ENCODE data around the gene SIM2.

Gene SIM2

DNA sequence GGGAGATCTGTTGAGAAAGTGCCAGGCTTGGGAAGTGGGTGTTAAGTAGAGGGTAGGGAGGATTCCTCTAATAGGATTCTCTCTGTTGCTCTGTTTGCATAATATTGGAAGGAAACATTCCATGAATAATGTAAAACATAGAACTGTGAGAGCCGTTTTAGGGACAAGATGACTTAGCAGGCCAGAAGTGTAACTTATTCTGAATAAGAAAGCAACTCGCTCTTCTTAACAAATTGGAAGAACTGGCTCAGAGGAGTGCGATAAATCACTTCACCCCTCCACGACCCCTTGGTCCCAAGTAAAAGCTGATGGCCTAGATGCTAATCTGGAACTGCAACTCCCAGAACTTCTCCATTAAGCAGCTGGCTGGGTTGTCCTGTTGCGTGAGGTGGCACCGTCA is 19.1 kb downstream of the SIM2 start:
- no peak for DNase-seq

DNA sequence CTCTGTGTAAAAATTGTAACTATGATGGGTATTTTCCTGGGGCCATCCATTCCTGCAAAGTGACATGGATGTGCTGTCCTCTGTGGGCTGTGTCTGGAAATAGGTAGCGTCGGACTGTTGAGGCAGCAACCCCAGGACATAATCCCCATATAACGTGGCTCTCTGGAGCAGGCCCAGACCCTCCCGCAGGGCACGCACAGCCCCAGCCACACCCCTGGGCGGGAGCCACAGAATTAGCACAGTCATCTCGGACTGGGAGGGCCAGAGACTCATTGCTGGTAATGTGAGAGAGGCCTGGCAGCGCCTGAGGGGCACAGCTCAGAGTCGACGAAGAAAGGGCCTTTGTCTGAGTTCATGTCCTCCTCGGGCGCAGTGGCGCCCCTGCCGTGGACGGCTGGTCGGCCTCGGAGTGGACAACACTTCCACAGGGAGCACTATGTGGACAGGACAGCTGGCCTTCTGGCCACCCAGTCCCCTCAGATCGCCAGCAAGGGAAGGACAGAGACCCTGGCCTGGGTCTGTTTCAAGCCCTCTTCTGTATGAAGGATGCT is 20.1 kb downstream of the SIM2 start:
- DNase-seq = no peak

DNA sequence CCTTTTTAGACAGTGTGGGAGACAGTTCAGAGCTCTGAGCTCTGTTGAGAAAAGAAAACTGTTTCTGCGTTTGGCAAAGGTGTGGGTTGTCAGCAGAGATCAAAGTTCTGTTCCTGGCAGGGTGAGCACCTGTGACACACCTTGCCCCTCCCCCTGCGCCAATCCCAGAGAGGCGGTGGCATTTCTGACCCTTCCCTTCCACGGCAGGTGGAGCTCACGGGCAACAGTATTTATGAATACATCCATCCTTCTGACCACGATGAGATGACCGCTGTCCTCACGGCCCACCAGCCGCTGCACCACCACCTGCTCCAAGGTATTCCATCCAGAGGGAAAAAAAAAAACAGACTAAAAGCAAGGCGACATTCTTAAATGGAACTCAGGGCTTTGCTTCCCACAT is 20.7 kb downstream of the SIM2 start:
- no peak for DNase-seq

DNA sequence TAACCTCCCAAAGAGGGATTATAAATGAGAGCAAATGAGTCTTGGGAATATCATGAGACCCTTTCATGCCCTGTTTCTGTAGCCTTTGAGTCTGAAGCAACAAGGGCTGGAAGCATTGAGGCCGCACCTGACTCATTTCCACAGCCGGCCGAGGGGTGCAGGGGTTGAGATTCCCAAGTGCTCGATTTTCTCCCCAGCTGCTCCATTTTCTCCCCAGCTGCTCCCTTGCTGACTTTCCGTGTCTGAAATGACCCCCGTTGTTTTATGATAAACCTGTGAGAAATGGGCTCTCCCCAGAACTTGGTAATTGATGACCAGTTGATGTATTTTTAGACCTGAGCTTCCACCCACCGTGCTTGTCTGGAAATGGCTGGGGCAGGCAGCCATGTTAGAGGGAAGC is 22.9 kb downstream of the SIM2 start:
- DNase-seq = no peak

DNA sequence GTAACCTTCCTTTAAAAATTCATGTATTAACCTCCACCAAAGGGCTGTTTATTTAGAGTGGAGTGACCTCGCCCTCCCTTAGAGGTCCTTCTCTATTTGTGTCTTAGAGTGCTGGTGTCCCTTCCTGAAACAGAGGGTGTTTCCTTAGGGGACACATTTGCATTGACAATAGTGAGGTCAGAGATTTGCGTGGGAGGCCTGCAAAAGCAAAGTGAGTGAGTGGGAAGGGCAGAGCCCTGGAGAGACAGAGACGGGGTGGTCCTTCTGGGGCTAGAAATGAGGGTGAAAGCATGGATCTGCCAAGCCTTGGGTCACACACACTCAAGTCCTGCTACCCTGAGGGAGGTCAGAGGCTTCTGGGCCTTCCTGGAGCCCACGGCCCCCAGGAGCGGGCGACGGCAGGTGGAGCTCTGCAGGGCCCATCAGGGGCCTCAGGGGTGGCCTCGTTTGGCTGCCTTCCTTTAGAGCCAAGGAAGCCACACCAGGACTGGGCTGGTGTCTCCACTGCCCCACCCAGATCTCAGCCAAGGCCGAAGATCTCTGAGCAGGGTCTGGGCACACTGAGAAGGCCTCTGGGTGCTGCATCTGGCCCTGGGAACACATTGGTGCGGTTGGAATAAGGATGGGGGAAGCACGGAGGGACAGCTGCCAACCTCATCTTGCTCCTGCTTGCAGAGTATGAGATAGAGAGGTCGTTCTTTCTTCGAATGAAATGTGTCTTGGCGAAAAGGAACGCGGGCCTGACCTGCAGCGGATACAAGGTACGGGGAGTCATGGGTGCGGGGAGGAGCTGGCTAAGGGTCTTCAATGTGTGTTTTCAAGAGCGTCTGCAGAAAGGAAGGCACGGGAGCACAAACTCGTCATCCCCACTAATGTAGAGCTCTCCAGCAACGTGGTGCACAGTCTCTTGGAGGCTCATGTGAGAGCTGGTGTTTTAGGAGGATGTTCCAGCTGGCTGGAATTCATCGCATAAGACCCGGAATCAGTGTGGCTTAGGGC is 23.8 kb downstream of the SIM2 start:
- no peak for DNase-seq

DNA sequence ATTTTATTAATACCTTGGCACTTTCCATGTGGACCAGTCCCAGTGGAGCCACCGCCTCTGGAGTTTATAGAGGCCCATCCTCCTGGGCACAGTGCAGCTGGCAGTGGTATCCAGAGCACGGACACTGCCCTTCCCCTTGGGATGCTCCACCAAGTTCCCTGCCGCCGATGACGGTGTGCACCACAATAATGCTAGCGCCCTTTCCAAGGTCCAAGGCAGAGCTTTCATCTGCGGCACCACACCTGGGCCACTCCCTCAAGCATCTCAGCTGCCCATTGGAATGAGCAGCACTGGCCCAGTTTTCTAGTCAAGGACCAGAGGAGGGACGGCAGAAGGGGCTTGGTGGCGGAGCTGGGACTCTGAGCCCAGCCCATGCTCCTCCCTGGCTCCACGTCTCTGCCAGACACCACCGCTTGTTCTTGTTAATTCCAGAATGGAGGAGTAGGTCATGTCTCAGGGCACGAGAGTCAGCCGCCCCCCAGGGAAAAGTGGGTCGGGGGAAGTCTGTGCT is 24.5 kb downstream of the SIM2 start:
- DNase-seq = no peak

DNA sequence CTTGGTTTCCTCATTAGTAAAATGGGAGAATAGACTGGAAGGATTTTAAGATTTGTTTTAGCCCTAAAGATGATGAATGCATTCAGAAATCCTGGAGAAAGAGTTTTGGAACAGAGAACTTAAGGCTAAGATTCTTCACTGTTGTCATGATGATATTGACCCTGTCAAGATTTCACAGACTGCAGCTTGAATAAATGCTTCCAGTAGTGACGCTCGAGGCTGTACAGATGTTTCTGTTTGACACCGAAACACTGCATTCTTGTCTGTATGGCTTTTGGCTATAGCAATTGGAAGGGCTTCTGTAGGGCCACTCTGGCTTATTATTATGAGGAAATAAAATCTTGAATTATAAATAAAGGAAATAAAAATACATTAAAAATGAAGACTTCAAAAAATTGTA is 25.7 kb downstream of the SIM2 start:
- DNase-seq = no peak

DNA sequence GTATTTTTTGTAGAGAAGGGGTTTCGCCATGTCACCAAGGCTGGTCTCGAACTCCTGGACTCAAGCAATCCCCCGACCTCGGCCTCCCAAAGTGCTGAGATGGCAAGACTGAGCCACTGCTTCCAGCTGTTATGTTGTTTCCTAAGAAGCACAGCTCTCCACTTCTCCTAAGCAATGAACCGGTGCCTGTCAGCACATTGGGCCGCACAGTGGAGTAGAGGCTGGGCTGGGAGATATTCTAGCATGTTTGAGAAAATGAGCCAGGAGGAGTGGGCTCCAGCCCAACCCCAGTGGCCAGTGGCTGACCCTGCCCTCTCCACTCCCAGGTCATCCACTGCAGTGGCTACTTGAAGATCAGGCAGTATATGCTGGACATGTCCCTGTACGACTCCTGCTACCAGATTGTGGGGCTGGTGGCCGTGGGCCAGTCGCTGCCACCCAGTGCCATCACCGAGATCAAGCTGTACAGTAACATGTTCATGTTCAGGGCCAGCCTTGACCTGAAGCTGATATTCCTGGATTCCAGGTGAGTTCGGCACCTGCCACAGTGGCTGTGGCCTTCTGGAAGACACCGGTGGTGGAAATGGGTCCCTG is 27.0 kb downstream of the SIM2 start:
- no peak for DNase-seq

DNA sequence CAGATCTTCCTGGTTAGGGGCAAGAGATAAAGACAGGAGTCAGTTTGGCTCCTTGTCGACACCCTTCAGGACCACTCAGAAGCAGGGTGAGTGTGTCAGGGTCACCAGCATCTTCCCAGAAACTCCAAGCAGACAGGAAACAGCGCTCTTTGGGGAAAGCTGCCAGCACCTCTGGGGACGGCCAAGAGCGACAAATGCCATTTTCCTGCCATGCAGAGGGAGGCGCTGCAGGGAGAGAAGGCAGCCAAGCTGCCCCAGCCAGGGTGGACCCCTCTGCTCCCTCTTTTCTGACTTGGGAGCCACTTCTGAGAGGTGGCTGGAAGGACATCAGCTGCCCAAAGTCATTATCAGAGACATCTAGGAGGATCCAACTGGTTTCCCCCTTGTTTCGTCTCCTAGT is 29.0 kb downstream of the SIM2 start:
- DNase-seq = no peak

DNA sequence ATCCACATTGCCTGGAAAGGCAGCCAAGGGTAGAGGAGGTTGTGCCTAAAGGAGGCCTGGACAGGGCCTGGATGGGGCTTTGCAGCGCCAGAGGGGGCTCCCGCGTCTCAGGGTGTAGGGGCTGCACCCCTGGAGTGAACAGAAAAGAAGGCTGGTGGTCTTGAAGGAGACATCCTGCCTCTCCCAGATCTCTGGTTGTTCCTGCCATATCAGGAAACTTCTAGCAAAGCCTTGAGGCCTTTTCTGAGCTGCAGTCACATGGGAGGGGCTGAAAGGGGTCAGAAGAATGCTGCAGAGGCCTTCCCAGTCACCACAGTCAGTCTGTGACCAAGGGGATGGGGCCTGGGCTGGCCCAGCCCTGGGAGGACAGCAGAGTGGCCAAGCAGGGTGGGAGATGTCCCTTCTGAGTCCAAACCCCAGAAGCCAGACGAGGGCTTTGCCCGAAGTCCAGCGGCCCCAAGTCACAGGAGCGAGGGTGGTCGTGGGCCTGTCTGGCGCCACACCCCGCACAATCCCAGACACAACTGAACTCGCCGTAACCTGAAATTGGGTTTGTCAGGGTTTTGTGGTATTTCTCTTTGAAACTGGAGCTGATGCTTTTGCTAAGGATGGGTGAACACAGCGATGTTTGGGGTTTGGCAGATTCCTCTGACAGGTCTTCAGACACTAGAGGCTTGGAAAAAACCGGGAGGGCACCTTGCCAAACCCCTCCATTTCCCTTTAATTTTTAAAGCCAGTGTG is 29.6 kb downstream of the SIM2 start:
- DNase-seq = no peak

DNA sequence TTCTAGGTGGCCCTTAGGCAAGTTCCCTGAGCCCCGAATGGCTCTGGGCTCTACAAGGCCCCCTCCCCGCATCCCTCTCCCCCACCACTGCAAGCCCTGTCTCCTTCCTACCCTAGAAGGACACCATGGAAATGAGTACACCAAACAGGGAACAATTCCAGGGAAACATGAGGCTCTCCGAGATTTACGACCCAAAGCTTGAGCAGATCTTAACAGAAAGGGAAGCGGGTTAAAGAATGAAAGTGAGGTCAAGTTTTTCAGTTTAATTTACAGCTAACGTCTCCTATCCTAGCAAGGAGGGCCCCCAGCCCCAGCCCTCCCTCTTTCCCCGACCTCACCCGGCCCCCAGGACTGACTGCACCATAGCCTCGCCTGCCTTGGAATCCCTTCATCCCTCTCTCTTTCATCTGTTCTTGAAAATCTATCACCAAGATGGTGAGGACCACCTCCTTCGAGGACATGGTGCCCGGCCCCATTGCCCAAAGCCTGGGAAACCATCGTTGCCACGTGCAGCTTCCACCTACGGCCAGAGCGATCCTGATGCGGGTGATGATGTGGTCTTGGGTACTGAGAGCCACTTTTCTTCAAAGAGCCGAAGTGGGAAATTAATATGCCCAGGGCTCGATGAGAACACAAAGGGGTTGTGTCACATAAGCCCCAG is 30.5 kb downstream of the SIM2 start:
- no peak for DNase-seq

DNA sequence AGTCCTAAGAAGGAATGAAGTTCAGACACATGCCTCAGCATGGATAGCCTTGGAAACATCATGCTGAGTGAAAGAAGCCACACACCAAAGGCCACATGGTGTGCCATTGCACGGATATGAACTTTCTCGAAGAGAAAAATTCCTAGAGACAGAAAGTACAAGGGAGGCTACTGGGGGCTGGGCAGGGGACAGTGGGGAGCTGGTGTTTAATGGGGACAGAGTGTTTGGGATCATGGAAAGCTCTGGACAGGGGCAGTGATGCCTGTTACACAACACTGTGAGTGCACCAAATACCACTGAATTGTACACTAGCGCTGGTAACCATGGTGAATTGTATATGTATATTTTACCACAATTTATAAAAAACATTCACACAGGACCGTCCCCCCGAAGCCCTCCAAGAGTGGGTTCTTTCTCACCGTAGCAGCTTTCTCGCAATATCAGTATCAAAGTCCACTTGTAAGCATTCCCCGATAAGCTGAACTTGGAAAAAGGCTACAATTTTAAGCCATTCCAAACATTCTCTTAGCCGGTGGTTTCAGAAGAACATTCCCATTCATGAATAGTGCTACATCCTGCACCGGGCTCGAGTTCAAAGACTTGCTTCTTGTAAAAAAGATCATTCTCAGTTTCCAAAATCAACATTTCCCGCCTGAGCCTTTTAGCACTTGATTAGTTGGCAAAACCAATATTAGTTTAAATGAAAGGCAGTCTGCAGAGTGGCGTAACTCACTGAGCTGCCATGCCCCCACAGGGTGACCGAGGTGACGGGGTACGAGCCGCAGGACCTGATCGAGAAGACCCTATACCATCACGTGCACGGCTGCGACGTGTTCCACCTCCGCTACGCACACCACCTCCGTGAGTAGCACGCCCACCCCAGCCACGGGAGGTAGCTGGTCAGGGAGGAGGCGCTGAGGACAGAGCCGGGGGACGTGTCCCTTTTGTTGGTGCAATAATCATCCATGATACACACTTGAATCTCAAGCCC is 31.7 kb downstream of the SIM2 start:
- DNase-seq = no peak

DNA sequence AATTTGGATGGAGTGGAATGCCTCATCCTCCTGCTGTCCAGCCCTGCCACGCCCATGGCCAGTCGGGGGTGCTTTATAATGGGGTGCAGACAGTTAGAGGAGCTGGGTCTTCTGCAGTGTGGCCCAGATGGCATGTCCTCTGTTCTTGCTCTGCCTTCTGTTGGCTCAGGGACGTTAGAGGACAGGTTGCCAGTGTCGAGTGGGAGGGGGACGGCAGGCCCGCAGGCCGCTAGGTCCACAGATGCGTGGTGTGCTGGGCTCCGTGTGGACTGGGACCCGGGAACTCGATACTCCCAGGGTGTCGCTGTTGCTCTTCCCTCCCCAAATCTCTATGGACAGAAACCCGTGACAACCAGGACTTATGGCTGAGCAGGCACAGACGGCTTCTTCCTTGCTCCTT is 33.3 kb downstream of the SIM2 start:
- DNase-seq = no peak

DNA sequence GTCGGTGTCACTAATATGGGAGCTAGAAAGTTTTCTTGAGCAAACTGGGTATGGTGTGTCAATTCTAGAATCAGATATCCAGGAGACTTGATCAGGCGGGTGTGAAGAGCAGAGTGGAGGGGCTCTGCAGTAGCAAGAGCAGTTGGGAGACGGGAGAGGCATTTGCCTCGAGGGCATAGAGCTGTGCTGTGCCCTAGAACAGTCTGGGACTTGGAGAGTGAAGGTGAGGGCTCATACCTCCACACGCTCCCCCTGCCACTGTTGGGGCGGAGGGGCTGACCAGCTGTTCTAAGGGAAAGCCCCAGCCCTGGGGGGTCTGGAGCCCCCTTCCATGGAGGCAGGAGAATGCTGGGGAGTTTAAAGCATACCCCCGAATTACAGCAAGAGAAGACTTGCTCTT is 33.8 kb downstream of the SIM2 start:
- DNase-seq = no peak

DNA sequence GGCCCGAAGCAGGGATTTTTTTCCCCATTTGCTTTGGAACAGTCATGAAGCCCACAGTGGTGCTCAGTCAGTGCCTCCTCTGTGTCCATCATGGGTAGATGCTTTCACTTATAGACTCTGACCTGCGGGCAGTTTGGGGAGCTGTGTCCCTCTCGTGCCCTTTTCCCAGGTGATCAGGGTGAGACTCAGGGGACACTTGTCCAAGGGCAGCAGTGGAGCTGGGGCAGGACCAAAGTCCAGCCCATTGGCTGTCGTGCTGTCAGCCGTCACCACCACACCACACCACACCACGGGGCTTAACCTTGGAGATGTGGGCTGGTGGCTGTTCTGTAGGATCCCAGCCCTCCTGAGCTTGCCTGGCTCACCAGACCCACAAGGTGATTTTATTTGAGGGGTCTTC is 34.9 kb downstream of the SIM2 start:
- DNase-seq = no peak

DNA sequence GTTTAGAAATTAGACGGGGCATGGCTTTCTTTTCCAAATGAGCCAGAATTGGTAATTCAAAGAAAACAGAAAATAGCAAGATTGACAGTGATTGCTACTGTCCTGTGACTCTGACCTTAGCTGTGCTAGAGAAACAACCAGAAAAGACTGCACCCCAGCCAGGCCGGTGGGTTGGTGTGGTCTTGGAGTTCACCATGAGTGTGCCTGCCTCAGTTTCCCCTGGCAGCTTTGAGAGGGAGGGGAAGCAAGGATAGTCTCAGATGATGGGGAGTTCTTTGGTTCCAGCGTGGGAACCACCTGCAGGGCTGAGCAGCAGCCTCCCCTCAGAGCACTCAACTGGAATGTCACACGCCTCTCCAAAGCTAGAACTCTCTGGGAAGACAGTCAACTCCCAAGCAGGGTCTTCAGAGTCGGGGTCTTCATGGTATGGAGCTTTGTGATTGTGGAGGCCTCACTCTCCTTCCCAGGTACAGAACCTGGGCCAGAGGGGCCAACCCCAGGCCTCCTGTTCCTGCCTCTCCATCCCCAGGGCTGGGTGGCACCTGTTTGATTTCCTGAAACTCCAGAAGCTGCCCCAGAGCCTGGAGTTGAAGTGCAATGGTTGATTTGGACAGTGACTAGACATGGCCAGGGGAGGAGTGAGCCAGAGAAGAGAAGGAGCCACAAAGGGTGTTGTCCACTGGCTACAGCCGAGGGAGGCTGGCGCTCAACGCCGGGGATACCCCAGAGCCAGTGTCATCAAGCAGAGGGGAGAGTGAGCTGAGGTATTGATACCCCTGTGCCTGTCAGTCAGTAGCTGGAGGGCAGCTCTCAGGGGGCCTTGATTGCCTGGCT is 35.7 kb downstream of the SIM2 start:
- no peak for DNase-seq

DNA sequence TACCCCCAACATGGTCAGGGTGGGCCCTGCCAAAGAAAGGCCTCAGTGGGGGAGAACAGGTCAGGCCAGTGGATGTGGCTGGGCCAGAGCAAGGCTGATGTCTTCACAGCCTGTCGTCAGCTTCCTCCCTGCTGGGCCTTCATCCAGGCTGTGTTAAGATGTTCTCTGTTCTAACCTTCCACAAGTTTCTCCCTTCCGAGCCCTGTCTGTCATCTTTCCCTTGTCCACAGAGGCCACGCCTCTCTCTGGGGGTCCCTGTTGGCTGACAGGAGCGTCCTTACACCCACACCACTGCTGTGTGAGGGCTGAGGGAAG is 36.2 kb downstream of the SIM2 start:
- no peak for DNase-seq

DNA sequence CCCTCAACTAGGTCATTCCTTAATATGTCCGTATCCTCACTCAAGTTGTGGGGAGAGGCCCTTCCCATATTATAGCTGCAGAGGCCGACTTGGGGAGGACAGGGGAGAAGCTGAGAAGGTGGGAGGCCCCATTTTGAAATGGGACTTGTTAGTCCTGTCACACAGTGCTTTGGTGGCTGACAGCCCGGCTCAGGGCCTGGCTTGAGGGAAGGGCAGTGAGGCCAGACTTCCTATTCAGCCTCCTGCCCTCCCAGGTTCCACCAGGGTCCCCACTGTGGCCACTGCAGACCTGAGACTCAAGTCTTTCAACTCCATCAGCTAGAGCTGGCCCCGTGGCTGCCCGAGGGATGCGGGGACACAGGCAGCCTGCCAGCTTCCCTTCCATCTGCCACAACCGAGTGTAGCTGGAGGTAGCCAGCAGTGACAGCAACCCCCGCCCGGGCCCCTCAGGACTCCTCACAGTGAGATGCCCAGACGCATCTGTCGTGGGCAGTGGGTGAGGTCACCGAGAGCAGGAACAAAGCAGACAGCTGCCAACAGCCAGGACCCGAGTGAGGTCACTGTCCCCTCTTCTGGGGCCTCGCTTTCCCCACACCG is 36.9 kb downstream of the SIM2 start:
- no peak for DNase-seq

DNA sequence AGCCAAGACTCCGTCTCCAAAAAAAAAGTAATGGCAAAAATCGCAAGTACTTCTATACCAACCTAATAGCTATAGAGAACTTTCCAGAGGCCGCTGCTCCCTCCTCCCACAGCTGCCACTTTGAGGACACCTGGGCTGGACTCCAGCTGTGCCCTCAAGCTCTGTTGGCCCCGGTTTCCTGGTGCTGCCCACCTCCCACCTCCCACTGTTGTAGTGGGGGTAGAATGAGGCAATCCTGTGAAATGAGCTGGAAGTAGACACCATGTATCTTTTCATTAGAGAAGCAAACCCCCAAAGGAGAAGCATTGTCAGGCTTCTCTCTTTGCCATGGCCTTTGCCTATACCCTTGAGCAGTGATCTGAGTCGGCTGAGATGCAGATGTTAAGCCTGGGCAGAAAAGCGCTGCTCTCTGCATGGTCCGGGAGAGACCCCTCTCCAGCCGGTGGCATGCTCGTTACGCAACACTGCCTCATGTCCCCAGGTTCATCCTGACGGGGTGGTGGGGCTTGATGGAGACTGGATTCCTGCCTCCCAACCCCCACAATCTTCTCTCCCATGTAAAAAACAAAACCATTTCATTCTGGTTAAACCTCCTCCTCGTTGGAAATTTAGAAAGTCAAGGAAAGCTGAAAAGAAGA is 39.7 kb downstream of the SIM2 start:
- no peak for DNase-seq

DNA sequence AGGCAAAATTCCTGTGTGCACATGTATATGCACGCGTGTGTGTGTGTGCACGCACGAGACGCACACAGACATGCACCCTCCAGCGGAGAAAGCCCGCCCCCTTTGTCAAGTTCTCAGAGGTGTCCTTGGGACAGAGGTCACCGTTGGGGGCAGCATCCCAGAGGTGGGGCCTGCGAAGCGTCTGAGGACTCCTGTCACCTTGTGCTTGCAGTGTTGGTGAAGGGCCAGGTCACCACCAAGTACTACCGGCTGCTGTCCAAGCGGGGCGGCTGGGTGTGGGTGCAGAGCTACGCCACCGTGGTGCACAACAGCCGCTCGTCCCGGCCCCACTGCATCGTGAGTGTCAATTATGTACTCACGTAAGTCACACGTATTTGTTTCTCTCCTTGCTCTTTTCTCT is 42.6 kb downstream of the SIM2 start:
- DNase-seq = no peak
